ENCODE results near the gene ADAMTS2. TPM values are rescaled to one million over a fixed set of nuclear protein-coding genes. Genes with fewer than 3 reads are reported as not detected.

ADAMTS2 gene
- total RNA-seq, 6 experiments from 2014 or later: 31.5 to 38.4 (median 34.1) TPM

GRCh38 chr5:179204572-179204971 is 140.7 kb downstream of the ADAMTS2 start:
- Mint-ChIP-seq H3K9me3 (no peaks in the 10 kb centered on the region), H3K27ac (no peak overlapping the region), H3K27me3 (ENCODE audit: insufficient read depth) (peaks cover 4% of the 10 kb centered on the region; the same call in 1 of the 2 replicates), H3K4me1 (ENCODE audit: low read depth) (peaks cover 7% of the 10 kb centered on the region), H3K4me3 (no peak overlapping the region), H3K36me3 (ENCODE audit: low read depth) (no peaks in the 10 kb centered on the region)
- no peak for DNase-seq
- TF ChIP-seq CTCF (IDR thresholded peaks at IDR 0.05): no peak

GRCh38 chr5:179203248-179203647 is 142.0 kb downstream of the ADAMTS2 start:
- H3K4me1 Mint-ChIP-seq (ENCODE audit: low read depth): no peaks in the 10 kb centered on the region
- no peak for TF ChIP-seq CTCF (IDR thresholded peaks at IDR 0.05)

GRCh38 chr5:179201986-179202385 is 143.3 kb downstream of the ADAMTS2 start:
- H3K9me3 Mint-ChIP-seq: no peaks in the 10 kb centered on the region
- no peaks in the 10 kb centered on the region for H3K36me3 Mint-ChIP-seq (ENCODE audit: low read depth)
- no peaks in the 10 kb centered on the region for H3K4me1 Mint-ChIP-seq (ENCODE audit: low read depth)
- H3K4me3 Mint-ChIP-seq: no peak overlapping the region
- peaks cover 4% of the 10 kb centered on the region for H3K27me3 Mint-ChIP-seq (ENCODE audit: insufficient read depth)
- H3K27ac Mint-ChIP-seq: no peak overlapping the region
- DNase-seq: no peak
- no peak for TF ChIP-seq CTCF (IDR thresholded peaks at IDR 0.05)

More at GRCh38 chr5:179203248-179203647, 142.0 kb downstream of the ADAMTS2 start:
- Mint-ChIP-seq H3K27me3 (ENCODE audit: insufficient read depth) (peaks cover 4% of the 10 kb centered on the region), H3K27ac (no peak overlapping the region), H3K9me3 (no peaks in the 10 kb centered on the region), H3K4me3 (no peak overlapping the region), H3K36me3 (ENCODE audit: low read depth) (no peaks in the 10 kb centered on the region)
- DNase-seq: no peak

- H3K36me3 Mint-ChIP-seq (ENCODE audit: low read depth): no peaks in the 10 kb centered on the region
- H3K9me3 Mint-ChIP-seq: no peaks in the 10 kb centered on the region
- TF ChIP-seq CTCF (IDR thresholded peaks at IDR 0.05): no peak
These were observed 146.0 kb downstream of the ADAMTS2 start for GRCh38 chr5:179199246-179199645.

GRCh38 chr5:179198825-179199224 is 146.4 kb downstream of the ADAMTS2 start:
- H3K27me3 Mint-ChIP-seq (ENCODE audit: insufficient read depth): peaks cover 4% of the 10 kb centered on the region
- no peaks in the 10 kb centered on the region for H3K4me1 Mint-ChIP-seq (ENCODE audit: low read depth)
- no peak overlapping the region for H3K27ac Mint-ChIP-seq
- no peak overlapping the region for H3K4me3 Mint-ChIP-seq
- no peak for TF ChIP-seq CTCF (IDR thresholded peaks at IDR 0.05)
- DNase-seq: no peak
- no peaks in the 10 kb centered on the region for H3K36me3 Mint-ChIP-seq (ENCODE audit: low read depth)
- H3K9me3 Mint-ChIP-seq: no peaks in the 10 kb centered on the region

More at GRCh38 chr5:179199246-179199645, 146.0 kb downstream of the ADAMTS2 start:
- no peak overlapping the region; the same call in 1 of the 2 replicates for H3K27ac Mint-ChIP-seq
- H3K4me1 Mint-ChIP-seq (ENCODE audit: low read depth): no peaks in the 10 kb centered on the region
- no peak for DNase-seq
- peaks cover 4% of the 10 kb centered on the region for H3K27me3 Mint-ChIP-seq (ENCODE audit: insufficient read depth)
- H3K4me3 Mint-ChIP-seq: no peak overlapping the region
